Chondrocyte (in vitro differentiated cells): ENCODE measurements around the gene SFXN2. TPM values are rescaled to one million over a fixed set of nuclear protein-coding genes. Genes with fewer than 3 reads are reported as not detected.

ENCODE experiments used
- DNase-seq: peaks from one replicate; pipeline ENCODE4 v3.0.0; 2021; ENCODE audit warnings: mixed read lengths, low spot score
- H3K27ac Mint-ChIP-seq: one replicate; pipeline ENCODE4 v1.8.0; 2021; ENCODE audit warnings: mild to moderate bottlenecking, moderate library complexity, mixed read lengths; ENCODE audit not compliant: unreplicated experiment
- H3K27me3 Mint-ChIP-seq: 2 replicates; pipeline ENCODE4 v1.8.0; 2021; ENCODE audit warnings: low read depth, mixed read lengths
- H3K36me3 Mint-ChIP-seq: 2 replicates; pipeline ENCODE4 v1.8.0; 2021; ENCODE audit warnings: low read depth, mixed read lengths
- H3K4me1 Mint-ChIP-seq: 2 replicates; pipeline ENCODE4 v1.8.0; 2021; ENCODE audit warnings: low read depth, mild to moderate bottlenecking, mixed read lengths
- H3K4me3 Mint-ChIP-seq: one replicate; pipeline ENCODE4 v1.8.0; 2021; ENCODE audit warnings: mild to moderate bottlenecking, moderate library complexity, mixed read lengths; ENCODE audit not compliant: unreplicated experiment
- H3K9me3 Mint-ChIP-seq: 2 replicates; pipeline ENCODE4 v1.8.0; 2021; ENCODE audit warnings: low read depth, mixed read lengths
- total RNA-seq: library from RNA; stranded (reverse); gene quantifications from 3 replicates; pipeline ENCODE4 v1.2.1, GENCODE V29; 2021
- TF ChIP-seq, protein P1 (sequence below): fragments of 200-600 bp; sonication (generic); IDR thresholded peaks from 2 replicates; pipeline ENCODE4 v1.5.0; 2021; ENCODE audit warnings: antibody characterized with exemption, mild to moderate bottlenecking, moderate library complexity

SFXN2 gene
- total RNA-seq, 1 donor from 2014 or later = 4.0 TPM

DNA sequence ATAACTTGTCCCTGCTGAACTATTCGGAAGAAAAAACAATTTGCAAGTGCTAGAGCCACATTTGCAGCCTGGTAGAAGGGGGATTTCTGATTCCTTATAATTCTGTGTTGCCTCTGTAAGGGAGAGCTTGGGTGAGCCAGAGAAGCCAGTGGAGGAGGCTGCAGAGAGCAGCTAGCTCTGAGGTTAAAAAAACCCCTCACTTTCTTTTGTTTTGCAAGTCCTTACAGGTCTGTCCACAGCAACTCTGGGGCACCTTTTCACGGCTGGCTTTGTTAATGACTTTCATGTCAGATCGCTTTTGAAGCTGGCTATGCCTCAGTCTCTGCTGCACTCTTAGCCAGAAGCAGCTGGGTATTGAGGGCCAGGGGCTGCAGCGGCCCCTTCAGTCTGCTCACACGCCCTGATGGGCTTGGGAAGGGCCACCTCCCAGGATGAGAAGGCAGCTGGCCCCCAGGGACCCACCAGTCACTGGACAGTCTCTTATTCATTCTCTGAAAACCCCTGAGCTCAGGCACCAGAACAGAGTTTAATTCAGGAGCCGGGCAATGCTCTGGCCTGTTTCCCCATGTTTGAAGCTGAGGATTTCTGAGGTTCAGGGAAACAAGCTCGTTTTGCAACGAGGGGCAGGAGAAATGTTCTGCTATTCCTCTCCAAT, 39.3 kb upstream of the SFXN2 start:
- DNase-seq = no peak
- Mint-ChIP-seq H3K27ac (peak overlapping the region; percentile 99), H3K4me1 (peaks cover 70% of the 10 kb centered on the region), H3K27me3 (no peaks in the 10 kb centered on the region), H3K4me3 (peak overlapping the region; percentile 50), H3K9me3 (no peaks in the 10 kb centered on the region), H3K36me3 (no peaks in the 10 kb centered on the region)
- TF ChIP-seq, protein P1, sequence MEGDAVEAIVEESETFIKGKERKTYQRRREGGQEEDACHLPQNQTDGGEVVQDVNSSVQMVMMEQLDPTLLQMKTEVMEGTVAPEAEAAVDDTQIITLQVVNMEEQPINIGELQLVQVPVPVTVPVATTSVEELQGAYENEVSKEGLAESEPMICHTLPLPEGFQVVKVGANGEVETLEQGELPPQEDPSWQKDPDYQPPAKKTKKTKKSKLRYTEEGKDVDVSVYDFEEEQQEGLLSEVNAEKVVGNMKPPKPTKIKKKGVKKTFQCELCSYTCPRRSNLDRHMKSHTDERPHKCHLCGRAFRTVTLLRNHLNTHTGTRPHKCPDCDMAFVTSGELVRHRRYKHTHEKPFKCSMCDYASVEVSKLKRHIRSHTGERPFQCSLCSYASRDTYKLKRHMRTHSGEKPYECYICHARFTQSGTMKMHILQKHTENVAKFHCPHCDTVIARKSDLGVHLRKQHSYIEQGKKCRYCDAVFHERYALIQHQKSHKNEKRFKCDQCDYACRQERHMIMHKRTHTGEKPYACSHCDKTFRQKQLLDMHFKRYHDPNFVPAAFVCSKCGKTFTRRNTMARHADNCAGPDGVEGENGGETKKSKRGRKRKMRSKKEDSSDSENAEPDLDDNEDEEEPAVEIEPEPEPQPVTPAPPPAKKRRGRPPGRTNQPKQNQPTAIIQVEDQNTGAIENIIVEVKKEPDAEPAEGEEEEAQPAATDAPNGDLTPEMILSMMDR = no peak

DNA sequence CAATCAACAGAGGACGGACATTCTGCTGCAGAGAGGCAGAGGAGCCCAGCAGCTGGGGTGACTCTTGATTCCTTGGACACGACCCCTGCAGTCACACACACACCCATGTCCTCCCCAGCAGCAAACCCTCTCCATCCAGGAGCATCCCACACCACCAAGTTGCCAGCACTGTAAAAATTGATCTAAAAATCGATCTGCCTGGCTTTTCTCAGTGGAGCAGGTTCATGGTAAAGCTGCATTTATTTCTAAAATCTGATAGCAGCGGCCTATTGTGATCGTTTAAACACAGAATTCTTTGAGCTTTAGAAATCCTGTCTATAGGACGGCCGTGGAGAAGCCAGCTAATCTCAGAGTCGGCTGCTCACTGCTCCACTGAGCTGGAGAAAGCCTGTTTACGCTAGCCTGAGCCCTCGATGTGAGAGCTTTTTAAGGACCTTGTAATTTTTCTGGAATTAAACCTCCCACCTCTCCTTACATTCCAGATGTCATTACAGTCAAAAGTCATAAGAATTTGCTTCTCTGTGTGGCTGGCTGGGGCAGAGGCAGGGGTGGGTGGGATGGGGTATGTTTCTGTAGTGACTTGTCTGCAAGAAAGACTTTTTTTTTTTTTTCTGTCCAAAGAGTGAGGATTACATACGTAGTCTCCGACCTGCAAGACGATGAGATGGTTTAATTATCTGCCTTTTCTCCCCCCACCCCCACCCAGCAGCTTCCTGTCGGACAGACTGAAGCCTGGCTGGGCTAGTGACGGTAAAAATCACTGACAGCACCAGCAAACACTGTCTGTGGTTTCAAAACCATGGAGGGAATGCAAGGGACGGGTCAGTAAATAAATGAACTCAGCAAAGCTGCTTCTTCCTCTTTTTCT, 38.5 kb upstream of the SFXN2 start:
- H3K27me3 Mint-ChIP-seq = no peaks in the 10 kb centered on the region
- peaks cover 2% of the 10 kb centered on the region for H3K36me3 Mint-ChIP-seq
- no peak for DNase-seq
- peak overlapping the region; percentile 99 for H3K27ac Mint-ChIP-seq
- peak overlapping the region; percentile 50 for H3K4me3 Mint-ChIP-seq
- TF ChIP-seq, protein P1 = no peak
- no peaks in the 10 kb centered on the region for H3K9me3 Mint-ChIP-seq
- peaks cover 70% of the 10 kb centered on the region for H3K4me1 Mint-ChIP-seq

DNA sequence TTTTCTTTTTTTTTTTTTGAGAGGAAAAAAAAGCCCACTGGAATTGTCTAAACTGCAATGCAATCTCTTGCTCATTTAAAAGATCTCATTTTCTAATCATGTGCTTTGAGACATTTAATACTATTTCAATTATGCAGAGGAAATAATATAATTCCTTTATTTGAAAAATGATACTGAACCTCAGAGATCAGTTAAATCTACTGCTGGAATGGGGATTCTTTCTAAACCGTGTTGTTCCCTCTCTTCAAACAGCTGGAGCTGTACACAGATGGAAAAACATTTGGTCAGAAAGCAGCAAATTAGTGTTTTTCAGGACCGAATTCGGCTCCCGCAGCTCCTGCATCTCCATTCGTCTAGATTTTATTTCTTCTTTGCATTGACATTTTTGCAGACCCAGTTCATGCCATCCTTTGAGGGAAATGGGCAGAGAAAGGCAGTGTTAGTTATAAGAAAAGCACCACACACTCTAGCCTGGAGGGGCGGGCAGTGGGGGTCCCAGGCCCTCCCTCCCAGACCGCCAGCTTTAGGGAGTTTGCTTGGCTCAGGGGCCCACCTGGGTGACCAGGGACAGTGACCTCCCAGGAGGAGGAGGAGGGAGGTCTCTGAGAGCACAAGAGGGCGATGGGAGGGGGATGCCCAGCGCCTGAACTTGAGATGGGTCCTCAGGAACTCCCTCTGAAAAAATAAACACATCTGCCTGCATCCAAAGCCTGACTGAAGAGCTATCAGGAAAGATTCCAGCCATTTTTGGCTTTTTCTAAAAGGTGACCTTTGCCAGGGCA, 37.7 kb upstream of the SFXN2 start:
- Mint-ChIP-seq H3K9me3 (no peaks in the 10 kb centered on the region), H3K36me3 (peaks cover 4% of the 10 kb centered on the region), H3K27me3 (no peaks in the 10 kb centered on the region), H3K4me3 (peak overlapping the region; percentile 26), H3K27ac (peak overlapping the region; percentile 99), H3K4me1 (peaks cover 70% of the 10 kb centered on the region)
- TF ChIP-seq, protein P1 = no peak
- no peak for DNase-seq

- Mint-ChIP-seq H3K36me3 (peaks cover 7% of the 10 kb centered on the region), H3K27ac (peak overlapping the region; percentile 99), H3K4me1 (peaks cover 69% of the 10 kb centered on the region), H3K27me3 (no peaks in the 10 kb centered on the region), H3K4me3 (no peak overlapping the region), H3K9me3 (no peaks in the 10 kb centered on the region)
- DNase-seq = no peak
- TF ChIP-seq, protein P1 = no peak
Measured at GRCh38 chr10:102677331-102678067, 36.9 kb upstream of the SFXN2 start.
